ENCODE measurements around the gene FNDC8.
A peak's percentile ranks its signal among the peaks of the same experiment; 100 is the strongest.
"Not testable (repeated sequence)": the region's sequence is repeated elsewhere in the genome, so short reads cannot be mapped to it uniquely, and the experiment has no call there.

Gene FNDC8

GRCh38 chr17:35121315-35121714 lies at the start of gene FNDC8:
FNDC8 (plus strand) TSS chr17:35121615; CDS start chr17:35121694, 79 bp downstream.
- no peak for DNase-seq

GRCh38 chr17:35073183-35073790 lies 48.1 kb upstream of the FNDC8 start:
- no peak for DNase-seq

- DNase-seq: no peak
Observed at GRCh38 chr17:35073991-35074627, 47.3 kb upstream of the FNDC8 start.

- no peak for DNase-seq
Observed at GRCh38 chr17:35074711-35075707, 46.4 kb upstream of the FNDC8 start.

- no peak for DNase-seq
Observed at GRCh38 chr17:35076874-35077273, 44.5 kb upstream of the FNDC8 start.

GRCh38 chr17:35079547-35080423 lies 41.6 kb upstream of the FNDC8 start:
- DNase-seq: no peak

GRCh38 chr17:35080536-35080935 lies 40.9 kb upstream of the FNDC8 start:
- DNase-seq: no peak

- no peak for DNase-seq
Observed at GRCh38 chr17:35081638-35082037, 39.8 kb upstream of the FNDC8 start.

- DNase-seq: peak; percentile 41
Observed at GRCh38 chr17:35082073-35082657, 39.2 kb upstream of the FNDC8 start.

GRCh38 chr17:35083071-35083470 lies 38.3 kb upstream of the FNDC8 start:
- no peak for DNase-seq

GRCh38 chr17:35084987-35085386 lies 36.4 kb upstream of the FNDC8 start:
- no peak for DNase-seq

GRCh38 chr17:35086164-35086563 lies 35.3 kb upstream of the FNDC8 start:
- no peak for DNase-seq

- DNase-seq: no peak
Observed at GRCh38 chr17:35086931-35087573, 34.4 kb upstream of the FNDC8 start.

- peak; percentile 20 for DNase-seq
Observed at GRCh38 chr17:35087731-35088355, 33.6 kb upstream of the FNDC8 start.

- DNase-seq: no peak
Observed at GRCh38 chr17:35088356-35088880, 33.0 kb upstream of the FNDC8 start.

GRCh38 chr17:35088881-35089585 lies 32.4 kb upstream of the FNDC8 start:
- DNase-seq: peak; percentile 89

- DNase-seq: no peak
Observed at GRCh38 chr17:35089586-35090296, 31.7 kb upstream of the FNDC8 start.

- not testable (repeated sequence) for DNase-seq
Observed at GRCh38 chr17:35090707-35091106, 30.7 kb upstream of the FNDC8 start.

GRCh38 chr17:35094902-35095301 lies 26.5 kb upstream of the FNDC8 start:
- no peak for DNase-seq

- DNase-seq: no peak
Observed at GRCh38 chr17:35095741-35096140, 25.7 kb upstream of the FNDC8 start.
